GM19438 (cell line): ENCODE measurements around the gene GPBP1.

ENCODE experiments used
- ATAC-seq: cut with Tn5 transposase; IDR thresholded peaks from one replicate; pipeline ENCODE4 v1.9.1; 2021; ENCODE audit warnings: low read depth; ENCODE audit not compliant: unreplicated experiment

Gene GPBP1

DNA sequence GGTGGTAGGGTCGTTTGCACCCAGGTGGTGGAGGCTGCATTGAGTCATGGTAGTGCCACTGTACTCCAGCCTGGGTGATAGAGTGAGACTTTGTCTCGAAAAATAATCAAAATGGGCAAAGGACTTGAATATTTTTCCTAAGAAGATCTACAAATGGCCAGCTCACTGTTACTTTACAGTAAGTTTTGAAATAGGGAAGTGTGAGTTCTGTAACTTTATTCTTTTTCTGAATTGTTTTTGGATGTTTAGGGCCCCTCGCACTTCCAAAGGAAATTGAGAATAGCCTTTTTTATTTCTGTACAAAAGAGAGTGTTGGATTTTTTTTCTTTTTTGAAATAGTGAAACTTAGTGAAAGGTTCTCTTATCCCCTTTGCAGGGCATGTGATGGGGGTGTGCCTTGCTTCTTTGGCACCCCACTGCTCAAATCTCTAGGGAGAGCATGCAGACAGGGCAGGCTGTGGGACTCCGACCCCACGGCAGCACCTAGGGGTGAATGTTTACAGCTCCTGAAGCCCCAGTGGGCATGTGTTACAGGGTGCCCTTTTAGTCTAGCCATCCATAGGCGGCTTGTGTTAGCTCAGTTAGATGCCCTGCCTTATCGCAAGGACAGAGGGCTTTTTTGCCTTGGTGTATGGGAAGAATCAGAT lies 33.3 kb downstream of the GPBP1 start:
- ATAC-seq, result no peak

DNA sequence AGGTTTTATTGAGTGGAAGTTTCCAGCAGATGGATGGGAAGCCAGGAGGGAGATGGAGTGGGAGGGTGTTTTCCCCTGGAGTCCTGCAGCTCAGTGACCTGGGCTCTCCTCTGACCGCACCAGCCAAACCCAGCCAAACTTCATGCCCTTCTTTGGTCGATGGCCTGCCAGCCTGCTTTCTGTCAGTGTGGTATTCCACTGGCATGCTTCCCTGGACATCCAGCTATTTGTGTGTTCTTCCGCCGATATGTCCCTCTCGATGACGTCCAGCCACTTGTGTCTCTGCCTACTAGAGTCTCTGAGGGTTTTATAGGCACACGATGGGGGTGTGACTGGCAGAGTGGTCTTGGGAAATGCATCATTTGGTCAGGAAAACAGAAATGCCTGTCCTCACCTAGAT lies 33.8 kb downstream of the GPBP1 start:
- no peak for ATAC-seq

DNA sequence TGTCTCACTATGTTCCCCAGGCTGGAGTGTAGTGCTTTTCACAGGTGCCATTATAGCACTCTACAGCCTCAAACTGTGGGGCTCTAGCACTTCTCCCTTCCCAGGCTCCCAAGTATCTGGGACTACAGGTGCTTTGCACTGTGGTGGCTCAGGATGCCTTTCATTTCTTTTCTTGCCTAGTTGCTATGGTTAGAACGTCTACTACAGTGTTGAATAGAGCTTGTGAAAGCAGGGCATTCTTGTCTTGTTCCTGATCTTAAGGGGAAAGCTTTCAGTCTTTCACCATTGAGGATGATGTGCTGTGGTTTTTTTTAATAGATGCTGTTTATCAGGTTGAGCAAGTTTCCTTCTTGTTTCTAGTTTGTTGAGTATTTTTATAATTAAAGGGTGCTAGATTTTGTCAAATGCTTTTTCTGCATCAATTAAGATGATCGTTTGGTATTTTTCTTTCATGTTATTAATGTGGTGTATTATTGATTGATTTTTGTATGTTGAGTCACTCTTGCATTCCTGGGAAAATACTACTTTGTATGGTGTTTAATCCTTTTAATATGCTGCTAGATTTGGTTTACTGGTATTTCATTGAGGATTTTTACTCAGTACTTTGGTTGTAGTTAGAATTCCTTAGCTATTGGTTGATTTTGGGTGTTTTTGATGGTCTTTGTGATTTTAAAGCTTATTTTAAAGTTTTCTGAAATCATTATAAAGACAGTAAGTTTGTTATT lies 35.6 kb downstream of the GPBP1 start:
- no peak for ATAC-seq

DNA sequence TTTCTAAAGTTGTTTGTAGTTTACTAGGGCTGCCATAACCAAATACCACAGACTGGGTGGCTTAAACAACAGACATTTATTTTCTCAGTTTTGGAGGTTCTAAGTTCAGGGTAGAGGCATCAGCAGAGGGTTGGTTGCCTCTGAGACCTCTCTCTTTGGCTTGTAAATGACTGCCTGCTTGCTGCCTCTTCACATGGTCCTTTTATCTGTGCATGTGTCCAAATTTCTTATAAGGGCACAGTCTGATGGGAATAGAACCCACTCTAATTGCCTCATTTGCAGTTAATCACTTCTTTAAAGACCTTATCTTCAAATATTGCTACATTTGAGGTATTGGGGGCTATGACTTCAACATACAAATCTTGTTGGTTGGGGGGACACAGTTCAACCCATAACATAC lies 36.8 kb downstream of the GPBP1 start:
- no peak for ATAC-seq

DNA sequence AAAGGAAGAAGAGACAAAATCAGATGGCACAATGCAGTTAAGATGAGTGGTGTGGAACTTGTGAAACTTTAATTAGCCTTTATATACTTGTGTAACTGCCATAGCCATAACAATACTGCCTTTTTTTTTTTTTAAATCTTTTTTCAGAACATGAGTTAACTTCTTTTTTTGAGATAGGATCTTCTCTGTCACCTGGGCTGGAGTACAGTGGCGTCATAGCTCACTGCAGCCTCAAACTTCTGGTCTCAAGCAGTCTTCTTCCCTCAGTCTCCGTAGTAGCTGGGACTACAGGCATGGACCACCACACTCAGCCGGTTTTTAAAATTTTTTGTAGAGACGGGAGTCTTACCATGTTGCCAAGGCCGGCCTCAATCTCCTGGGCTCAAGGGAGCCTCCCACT lies 37.2 kb downstream of the GPBP1 start:
- no peak for ATAC-seq

DNA sequence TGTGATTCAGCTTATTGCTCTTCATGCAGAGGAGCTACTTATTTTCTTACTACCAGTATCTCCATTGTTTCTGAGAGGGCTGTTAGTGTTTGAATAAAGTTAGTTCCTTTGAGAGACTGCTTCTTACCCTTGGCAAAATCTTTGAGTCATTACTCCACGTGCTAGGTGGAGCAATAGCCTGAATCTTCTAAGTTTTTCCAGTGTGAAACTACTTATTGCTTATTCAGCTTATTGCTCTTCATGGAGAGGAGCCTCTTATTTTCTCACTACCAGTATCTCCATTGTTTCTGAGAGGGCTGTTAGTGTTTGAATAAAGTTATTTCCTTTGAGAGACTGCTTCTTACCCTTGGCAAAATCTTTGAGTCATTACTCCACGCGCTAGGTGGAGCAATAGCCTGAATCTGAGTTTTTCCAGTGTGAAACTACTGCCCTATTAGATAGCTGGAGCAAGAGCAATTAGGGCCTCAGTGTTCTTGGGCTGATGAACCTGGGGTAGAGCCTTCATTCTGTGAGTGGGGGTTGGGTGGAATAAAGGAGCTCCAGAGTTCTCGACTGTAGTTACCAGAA lies 41.9 kb downstream of the GPBP1 start:
- ATAC-seq, result no peak

DNA sequence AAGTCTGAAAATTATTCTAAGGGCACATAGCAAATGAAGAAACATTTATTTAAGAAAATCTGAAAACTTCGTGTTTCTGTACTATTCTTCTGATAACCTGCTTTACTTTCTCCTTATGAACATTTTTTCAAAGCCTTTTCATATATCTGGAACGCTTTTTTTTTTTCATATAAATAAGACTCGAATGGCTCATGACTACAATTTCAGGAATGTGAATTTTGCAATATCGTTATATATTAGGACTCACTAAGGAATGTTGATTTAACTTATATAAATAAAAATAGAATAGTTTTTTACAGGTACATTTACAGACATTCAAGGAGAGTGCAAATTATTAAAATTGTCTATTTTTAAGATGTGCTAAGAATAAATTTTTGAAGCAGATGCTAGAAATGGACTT lies 42.9 kb downstream of the GPBP1 start:
- ATAC-seq, result no peak

DNA sequence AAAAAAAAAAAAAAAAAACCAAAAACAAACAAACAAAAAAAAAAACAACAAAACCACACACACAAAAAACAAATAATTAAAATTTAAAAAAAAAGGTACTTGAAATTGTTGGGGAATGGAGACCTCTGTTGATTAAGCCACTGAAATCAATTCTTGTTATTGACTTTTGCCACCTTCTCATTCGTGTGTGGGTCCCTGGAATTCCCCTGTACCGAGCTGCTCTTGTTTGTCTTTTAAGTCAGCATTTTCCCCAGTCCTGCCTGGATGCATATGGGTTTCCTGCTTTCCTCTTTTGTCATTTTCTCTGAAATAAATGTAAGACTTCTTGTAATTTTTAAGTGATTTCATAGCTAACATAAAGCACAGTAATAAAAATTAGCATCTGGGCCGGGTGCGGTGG lies 45.5 kb downstream of the GPBP1 start:
- no peak for ATAC-seq

DNA sequence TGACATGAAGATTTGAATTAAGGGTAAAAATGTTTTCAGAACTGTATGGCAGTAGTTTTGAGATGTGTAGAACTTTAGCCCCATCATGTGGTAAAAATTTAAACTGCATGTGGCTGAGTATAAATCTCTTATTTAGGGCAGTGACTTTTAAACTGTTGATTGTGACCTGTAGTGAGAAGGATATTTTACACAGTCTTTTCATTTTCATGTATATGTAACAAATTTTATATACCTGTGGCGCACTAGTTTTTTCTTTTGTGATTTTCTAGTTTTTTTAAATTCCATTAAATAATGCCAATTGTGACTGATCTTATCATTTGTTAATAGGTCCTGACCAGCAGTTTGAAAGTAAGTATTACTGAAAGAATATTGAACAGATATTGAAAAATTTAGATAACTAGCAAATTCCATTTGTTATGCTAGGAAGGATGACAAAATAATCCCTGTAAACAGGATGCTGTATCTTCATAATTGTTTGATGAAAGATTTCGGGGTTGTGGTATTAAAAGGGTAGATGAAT lies 47.2 kb downstream of the GPBP1 start:
- ATAC-seq, result no peak

DNA sequence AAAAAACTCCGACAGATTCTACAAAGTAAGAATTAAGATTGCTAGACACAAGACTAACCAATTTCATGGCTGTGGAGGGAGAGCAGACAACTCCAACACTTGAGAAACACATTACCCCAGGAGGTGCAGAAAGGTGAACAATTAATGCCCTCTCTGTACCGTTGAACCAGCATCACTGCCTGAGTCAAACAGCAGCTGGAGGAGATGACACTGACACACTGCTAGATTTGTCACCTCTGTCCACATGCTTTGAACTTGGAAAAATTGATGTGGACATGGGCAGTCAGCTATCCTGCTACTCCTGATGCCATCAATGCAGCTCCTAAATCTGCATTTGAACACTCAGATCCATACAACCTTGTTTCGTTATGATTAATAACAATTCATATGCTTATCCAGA lies 51.7 kb downstream of the GPBP1 start:
- no peak for ATAC-seq

DNA sequence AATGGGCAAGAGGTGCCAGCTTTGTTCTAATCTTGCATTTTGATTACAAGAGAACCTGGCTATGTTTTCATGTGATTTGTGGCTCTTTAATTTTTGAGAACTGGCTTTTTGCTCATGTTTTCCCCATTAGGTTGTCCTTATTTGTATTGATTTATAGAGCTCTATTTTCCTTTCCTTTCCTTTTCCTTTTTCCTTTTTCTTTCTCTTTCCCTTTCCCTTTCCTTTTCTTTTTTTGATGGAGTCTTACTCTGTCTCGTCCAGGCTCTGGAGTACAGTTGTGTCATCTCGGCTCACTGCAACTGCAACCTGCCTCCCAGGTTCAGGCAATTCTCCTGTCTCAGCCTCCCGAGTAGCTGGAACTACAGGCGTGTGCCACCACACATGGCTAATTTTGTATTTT lies 55.5 kb downstream of the GPBP1 start:
- ATAC-seq, result no peak

DNA sequence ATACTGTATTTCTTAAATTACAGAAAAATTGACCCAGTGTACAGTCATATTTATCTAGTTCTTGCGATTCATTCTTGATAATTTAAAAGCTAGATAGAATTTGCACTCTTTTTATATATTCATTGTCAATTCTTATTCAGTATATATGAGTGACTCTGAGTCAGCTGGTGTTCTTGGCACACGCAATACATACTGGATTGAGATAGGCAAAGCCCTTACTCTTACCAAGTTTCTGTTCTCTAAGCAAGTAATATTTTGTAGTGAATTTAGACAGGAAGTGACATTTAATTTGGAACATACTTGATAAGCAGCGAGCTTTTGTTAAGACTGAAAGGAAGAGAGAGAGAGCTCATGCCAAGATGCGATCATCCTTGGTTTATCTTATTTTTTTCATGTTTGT lies 57.7 kb downstream of the GPBP1 start:
- ATAC-seq, result no peak

DNA sequence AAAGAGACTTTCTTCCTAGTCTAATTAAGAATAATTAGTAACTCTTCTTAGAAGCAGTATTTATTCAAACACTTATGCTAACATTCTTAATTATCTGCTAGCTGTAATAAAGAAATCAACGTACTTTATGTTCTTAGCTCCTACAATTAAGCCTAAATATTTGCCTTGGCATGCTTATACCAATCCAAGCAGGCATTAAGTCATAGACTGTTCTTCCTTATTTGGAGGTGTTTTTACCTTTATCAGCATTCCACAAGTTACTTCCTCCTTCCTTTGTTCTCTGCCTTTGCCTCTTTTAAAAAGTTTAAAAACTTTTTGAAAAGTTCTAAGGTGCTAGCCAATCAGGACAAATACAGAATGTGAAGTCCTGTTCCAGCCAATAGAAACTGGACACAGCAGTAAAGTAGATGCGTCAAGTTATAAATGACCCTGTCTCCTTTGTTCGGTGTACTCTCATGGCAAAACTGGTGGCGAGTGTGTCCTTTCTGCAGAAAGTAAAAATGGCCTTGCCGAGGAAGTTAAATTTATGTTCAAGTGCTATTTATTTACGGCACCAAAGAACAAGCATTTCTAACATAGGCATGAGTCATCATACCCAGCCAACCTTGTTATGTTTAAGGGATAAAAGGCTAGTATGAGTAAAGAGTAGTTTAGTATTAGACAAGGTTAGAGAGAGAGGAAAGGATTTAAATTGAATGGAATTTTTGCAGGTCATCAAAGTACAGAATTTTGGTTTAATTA lies 58.6 kb downstream of the GPBP1 start:
- no peak for ATAC-seq

DNA sequence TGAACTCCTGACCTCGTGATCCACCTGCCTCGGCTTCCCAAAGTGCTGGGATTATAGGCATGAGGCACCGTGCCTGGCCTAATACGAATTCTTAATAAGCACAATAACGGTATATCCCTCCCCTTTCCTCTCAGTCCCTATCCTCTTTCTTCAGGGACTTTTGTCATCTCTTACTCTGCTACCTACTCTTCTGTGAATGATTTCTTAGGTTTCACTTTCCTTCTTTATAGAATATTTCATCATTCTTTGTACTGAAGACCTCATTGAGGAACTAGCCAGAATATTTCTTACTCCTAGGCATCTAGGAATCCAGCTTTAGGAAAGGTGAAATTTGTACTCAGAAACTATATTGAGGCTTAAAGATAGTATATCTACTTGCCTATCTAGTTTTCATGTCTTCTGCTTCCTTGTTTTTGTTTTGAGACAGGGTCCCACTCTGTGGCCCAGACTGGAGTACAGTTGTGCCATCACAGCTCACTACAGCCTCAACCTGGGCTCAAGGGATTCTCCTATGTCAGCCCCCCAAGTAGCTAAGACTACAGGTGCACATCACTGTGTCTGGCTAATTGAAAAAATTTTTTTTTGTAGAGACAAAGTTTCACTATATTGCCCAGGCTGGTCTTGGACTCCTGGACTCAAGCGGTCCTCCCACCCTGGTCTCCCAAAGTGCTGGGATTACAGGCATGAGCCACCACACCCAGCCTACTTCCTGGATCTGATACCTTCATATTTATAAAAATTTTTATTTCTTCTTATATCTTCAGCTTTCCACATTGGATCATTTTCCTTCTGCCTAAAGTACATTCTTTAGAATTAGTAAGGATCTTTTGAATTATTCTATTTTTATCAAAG lies 69.7 kb downstream of the GPBP1 start:
- peak; percentile 77 for ATAC-seq

DNA sequence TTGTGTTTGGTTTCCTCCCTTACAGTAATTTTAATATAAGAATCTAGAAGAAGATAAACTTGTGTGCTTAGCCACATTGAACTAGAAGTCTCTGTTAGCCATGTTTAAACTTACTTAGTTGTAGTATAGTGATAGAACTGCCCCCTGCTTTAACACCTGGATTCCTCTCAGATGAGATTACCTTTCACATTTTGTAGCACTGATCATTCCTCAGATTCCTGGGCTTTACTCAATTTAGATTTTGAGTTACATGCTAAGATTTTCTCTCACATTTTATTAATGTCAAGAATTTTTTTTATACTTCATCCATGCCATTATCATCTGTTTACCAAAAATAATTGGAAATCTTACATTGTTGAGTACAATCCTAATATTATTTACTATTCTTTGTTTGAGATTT lies 70.5 kb downstream of the GPBP1 start:
- ATAC-seq, result no peak

DNA sequence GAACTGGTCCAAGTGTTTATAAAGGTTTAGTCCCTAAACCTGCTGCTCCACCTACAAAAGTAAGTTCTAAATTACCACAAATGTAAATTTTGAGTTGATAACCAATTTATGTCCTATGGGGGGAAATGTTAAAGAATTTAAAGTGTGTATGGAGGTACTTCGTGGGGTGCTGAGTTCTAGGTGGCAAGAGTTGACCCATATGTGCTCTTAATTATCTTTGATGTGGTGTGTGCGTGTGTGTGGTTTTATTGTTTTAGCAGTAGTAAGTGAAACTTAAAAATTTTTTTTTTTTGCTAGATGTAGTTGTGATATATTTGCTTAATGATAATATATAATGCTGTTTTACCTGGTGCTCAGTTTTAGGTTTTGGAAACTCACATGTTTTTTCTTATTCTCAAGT lies 72.6 kb downstream of the GPBP1 start:
- ATAC-seq, result no peak

DNA sequence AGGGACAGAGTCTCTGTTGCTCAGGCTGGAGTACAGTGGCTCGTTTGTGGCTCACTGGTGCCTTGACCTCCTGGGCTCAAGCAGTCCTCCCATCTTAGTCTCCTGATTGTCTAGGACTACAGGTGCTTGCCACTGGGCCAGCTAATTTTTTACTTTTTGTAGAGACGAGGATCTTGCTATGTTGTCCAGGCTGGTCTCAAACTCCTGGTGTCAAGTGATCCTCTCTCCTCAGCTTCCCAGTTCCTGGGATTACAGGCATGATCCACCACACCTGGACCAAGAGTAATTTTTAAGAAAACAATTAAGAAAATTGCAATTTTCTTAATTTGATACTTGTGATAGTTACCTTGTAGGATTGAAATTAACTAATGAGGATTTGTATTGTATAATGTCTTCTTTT lies 73.9 kb downstream of the GPBP1 start:
- ATAC-seq, result no peak

DNA sequence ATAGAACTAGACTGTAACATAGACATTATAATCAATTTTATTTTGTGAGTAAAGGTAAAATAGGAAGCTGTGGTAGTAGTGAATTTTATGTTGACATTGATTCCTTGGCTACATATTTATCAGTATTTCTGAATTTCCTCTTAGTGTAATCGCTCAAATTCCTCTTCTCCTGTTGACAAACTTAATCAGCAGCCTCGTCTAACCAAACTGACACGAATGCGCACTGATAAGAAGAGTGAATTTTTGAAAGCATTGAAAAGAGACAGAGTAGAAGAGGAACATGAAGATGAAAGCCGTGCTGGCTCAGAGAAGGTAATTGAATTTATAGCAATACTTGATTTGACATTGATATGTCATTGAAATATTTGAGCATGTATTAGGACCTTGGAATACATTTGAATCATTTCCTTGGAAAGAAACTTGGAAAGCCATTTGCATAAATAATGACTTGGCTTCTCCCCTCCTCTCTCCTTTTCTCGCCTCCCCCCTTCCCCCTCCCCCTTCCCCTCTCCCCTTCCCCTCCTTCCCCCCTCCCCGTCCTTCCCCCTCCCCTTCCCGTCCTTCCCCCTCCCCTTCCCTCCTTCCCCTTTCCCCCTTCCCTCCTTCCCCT lies 75.5 kb downstream of the GPBP1 start:
- ATAC-seq, result no peak

DNA sequence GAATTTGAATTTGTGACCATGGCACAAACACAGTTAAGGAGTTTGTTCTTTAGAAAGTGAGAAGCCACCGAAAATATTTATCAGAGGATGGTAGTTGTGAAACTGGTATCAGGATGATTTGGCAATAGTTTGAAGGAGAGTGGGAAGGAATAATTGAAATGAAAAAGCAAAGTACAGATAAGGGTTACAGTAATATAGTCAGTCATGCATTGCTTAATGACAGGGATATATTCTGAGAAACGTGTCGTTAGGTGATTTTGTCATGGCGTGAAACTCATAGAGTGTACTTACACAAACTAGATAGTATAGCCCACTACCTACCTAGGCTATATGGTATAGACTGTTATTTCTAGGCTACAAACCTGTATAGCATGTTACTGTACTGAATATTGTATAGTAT lies 84.2 kb downstream of the GPBP1 start:
- no peak for ATAC-seq

DNA sequence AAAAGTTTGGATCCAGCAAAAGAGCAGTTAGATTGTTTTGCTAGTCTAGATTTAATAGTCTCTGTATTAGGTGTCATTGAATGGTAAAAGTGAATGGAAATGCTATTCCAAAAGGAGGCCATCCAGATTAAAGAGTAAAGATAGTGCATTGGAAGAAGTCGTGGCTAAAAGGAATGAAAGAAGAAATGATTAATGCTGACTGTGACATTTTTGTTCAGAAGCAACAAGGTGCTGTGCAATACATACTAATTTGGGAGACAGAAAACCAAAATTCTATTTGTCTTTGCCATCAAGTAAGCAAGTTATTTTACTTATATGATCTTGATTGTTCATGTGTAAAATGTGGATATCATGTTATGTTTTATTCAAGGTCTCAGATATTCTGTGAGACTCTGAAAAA lies 85.1 kb downstream of the GPBP1 start:
- no peak for ATAC-seq
